Measurements from ENCODE around the gene SLC6A9. TPM values are rescaled to one million over a fixed set of nuclear protein-coding genes. Genes with fewer than 3 reads are reported as not detected.

The SLC6A9 gene
- total and polyA plus RNA-seq, 2 donors, result 0.57 to 0.82 TPM

GRCh38 chr1:43971336-43971980 is 59.8 kb downstream of the SLC6A9 start:
- 97% methylated on average over 17 of the region's 17 CpGs for WGBS
- no peak for DNase-seq (ENCODE audit: low read depth in 6 of 9, low spot score in 9 of 9)
- Histone ChIP-seq H3K36me3 (ENCODE audit: control insufficient read depth in 2 of 2, insufficient read depth in 2 of 2, low read length in 1 of 2) (peaks cover 0 to 11% of the 10 kb centered on the region in 2 donors), H3K27ac (ENCODE audit: low read depth in 1 of 2, low read length in 1 of 2) (no peak overlapping the region), H3K27me3 (ENCODE audit: control insufficient read depth in 2 of 2, insufficient read depth in 1 of 2, low read length in 1 of 2) (no peaks in the 10 kb centered on the region), H3K9me3 (ENCODE audit: control insufficient read depth in 2 of 2, insufficient read depth in 1 of 2, low read length in 1 of 2) (no peaks in the 10 kb centered on the region), H3K4me1 (ENCODE audit: control insufficient read depth in 2 of 2, insufficient read depth in 2 of 2, low read length in 2 of 2) (peaks cover 19 to 35% of the 10 kb centered on the region in 2 donors), H3K4me3 (ENCODE audit: low read length in 2 of 2) (no peak overlapping the region)

- no peak overlapping the region for H3K4me3 ChIP-seq (ENCODE audit: low read length in 2 of 2)
- whole genome bisulfite sequencing, result 97% methylated on average over 9 of the region's 9 CpGs
- H3K36me3 ChIP-seq (ENCODE audit: control insufficient read depth in 2 of 2, insufficient read depth in 2 of 2, low read length in 1 of 2), result peaks cover 0 to 7% of the 10 kb centered on the region in 2 donors
- H3K9me3 ChIP-seq (ENCODE audit: control insufficient read depth in 2 of 2, insufficient read depth in 1 of 2, low read length in 1 of 2), result no peaks in the 10 kb centered on the region
- H3K27ac ChIP-seq (ENCODE audit: low read depth in 1 of 2, low read length in 1 of 2), result no peak overlapping the region
- no peaks in the 10 kb centered on the region for H3K27me3 ChIP-seq (ENCODE audit: control insufficient read depth in 2 of 2, insufficient read depth in 1 of 2, low read length in 1 of 2)
- peaks cover 14 to 29% of the 10 kb centered on the region in 2 donors for H3K4me1 ChIP-seq (ENCODE audit: control insufficient read depth in 2 of 2, insufficient read depth in 2 of 2, low read length in 2 of 2)
- no peak for DNase-seq (ENCODE audit: low read depth in 6 of 9, low spot score in 9 of 9)
Measured at GRCh38 chr1:43970911-43971310, 60.4 kb downstream of the SLC6A9 start.

DNA sequence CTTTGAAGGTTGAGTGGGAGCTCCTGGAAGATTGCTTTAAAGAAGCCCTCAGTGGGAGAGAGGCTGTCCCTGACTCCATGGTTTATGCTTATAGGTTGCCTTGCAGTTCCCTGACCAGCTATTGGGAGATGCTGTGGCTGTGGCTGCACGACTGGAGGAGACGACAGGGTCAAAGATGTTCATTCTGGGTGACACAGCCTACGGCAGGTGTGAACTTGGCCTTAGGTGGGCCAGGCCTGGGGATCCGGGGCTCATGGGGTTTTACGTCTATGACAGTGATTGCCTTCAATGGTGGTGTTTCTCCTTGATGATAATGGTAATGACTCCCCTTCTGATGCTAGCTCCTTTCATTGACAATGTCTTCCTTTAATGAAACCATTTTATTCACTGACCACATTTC is 60.8 kb downstream of the SLC6A9 start:
- Histone ChIP-seq H3K9me3 (ENCODE audit: control insufficient read depth in 2 of 2, insufficient read depth in 1 of 2, low read length in 1 of 2) (no peaks in the 10 kb centered on the region), H3K36me3 (ENCODE audit: control insufficient read depth in 2 of 2, insufficient read depth in 2 of 2, low read length in 1 of 2) (peaks cover 0 to 7% of the 10 kb centered on the region in 2 donors), H3K4me1 (ENCODE audit: control insufficient read depth in 2 of 2, insufficient read depth in 2 of 2, low read length in 2 of 2) (peaks cover 10 to 25% of the 10 kb centered on the region in 2 donors), H3K27ac (ENCODE audit: low read depth in 1 of 2, low read length in 1 of 2) (no peak overlapping the region), H3K4me3 (ENCODE audit: low read length in 2 of 2) (peak overlapping the region; percentile 61 to 86), H3K27me3 (ENCODE audit: control insufficient read depth in 2 of 2, insufficient read depth in 1 of 2, low read length in 1 of 2) (no peaks in the 10 kb centered on the region)
- DNase-seq (ENCODE audit: low read depth in 6 of 9, low spot score in 9 of 9), result no peak
- 72% methylated on average over 5 of the region's 5 CpGs for WGBS

GRCh38 chr1:43969746-43970466 is 61.4 kb downstream of the SLC6A9 start, which contains the start of gene DPH2:
TSS of gene DPH2 (plus strand) at chr1:43970010. CDS start at chr1:43970176, 166 bp downstream.
- Histone ChIP-seq H3K9me3 (ENCODE audit: control insufficient read depth in 2 of 2, insufficient read depth in 1 of 2, low read length in 1 of 2) (no peaks in the 10 kb centered on the region), H3K27me3 (ENCODE audit: control insufficient read depth in 2 of 2, insufficient read depth in 1 of 2, low read length in 1 of 2) (no peaks in the 10 kb centered on the region), H3K4me3 (ENCODE audit: low read length in 2 of 2) (peak within 1 kb of the TSS; percentile 61 to 86), H3K4me1 (ENCODE audit: control insufficient read depth in 2 of 2, insufficient read depth in 2 of 2, low read length in 2 of 2) (peaks cover 10 to 22% of the 10 kb centered on the region in 2 donors), H3K27ac (ENCODE audit: low read depth in 1 of 2, low read length in 1 of 2) (no peak within 1 kb of the TSS), H3K36me3 (ENCODE audit: control insufficient read depth in 2 of 2, insufficient read depth in 2 of 2, low read length in 1 of 2) (peaks cover 0 to 7% of the 10 kb centered on the region in 2 donors)
- peak; percentile 85 to 97 (median 91) for DNase-seq (ENCODE audit: low read depth in 6 of 9, low spot score in 9 of 9)
- WGBS, result 1% methylated on average over 47 of the region's 47 CpGs

GRCh38 chr1:43969416-43969745 is 61.9 kb downstream of the SLC6A9 start:
- Histone ChIP-seq H3K4me3 (ENCODE audit: low read length in 2 of 2) (peak overlapping the region in 1 of 2 donors; percentile 61), H3K27me3 (ENCODE audit: control insufficient read depth in 2 of 2, insufficient read depth in 1 of 2, low read length in 1 of 2) (no peaks in the 10 kb centered on the region), H3K4me1 (ENCODE audit: control insufficient read depth in 2 of 2, insufficient read depth in 2 of 2, low read length in 2 of 2) (peaks cover 10 to 21% of the 10 kb centered on the region in 2 donors), H3K9me3 (ENCODE audit: control insufficient read depth in 2 of 2, insufficient read depth in 1 of 2, low read length in 1 of 2) (no peaks in the 10 kb centered on the region), H3K36me3 (ENCODE audit: control insufficient read depth in 2 of 2, insufficient read depth in 2 of 2, low read length in 1 of 2) (peaks cover 0 to 9% of the 10 kb centered on the region in 2 donors), H3K27ac (ENCODE audit: low read depth in 1 of 2, low read length in 1 of 2) (no peak overlapping the region)
- DNase-seq (ENCODE audit: low read depth in 6 of 9, low spot score in 9 of 9), result no peak
- WGBS, result 66% methylated on average over 7 of the region's 7 CpGs

GRCh38 chr1:43968348-43968948 is 62.8 kb downstream of the SLC6A9 start:
- no peak overlapping the region for H3K27ac ChIP-seq (ENCODE audit: low read depth in 1 of 2, low read length in 1 of 2)
- no peaks in the 10 kb centered on the region for H3K27me3 ChIP-seq (ENCODE audit: control insufficient read depth in 2 of 2, insufficient read depth in 1 of 2, low read length in 1 of 2)
- no peak overlapping the region for H3K4me3 ChIP-seq (ENCODE audit: low read length in 2 of 2)
- WGBS, result 99% methylated on average over 6 of the region's 6 CpGs
- DNase-seq (ENCODE audit: low read depth in 6 of 9, low spot score in 9 of 9), result peak in 3 of 9 donors; percentile 44 to 59 (median 47)
- peaks cover 7 to 14% of the 10 kb centered on the region in 2 donors for H3K4me1 ChIP-seq (ENCODE audit: control insufficient read depth in 2 of 2, insufficient read depth in 2 of 2, low read length in 2 of 2)
- no peaks in the 10 kb centered on the region for H3K9me3 ChIP-seq (ENCODE audit: control insufficient read depth in 2 of 2, insufficient read depth in 1 of 2, low read length in 1 of 2)
- peaks cover 0 to 9% of the 10 kb centered on the region in 2 donors for H3K36me3 ChIP-seq (ENCODE audit: control insufficient read depth in 2 of 2, insufficient read depth in 2 of 2, low read length in 1 of 2)

DNA sequence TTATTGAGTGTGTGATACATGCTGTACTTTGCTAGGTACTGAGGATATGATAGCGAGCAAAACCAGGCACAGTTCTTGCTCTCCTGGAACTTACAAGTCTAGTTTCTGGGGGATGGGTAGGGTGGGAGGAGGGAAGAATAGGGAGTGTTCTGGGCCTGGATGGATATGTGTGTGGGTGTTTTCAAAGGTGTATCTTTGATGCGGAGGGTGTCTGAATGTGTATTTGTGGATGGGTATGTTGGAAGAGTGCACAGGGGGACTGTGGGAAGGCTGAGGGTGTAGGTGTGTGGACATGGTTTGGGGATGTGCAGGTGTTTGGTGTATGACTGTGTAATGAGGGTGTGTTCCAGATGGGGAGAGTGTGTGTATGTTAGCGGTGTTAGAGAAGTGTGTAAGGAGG is 65.9 kb downstream of the SLC6A9 start:
- 90% methylated on average over 3 of the region's 3 CpGs for WGBS
- Histone ChIP-seq H3K36me3 (ENCODE audit: control insufficient read depth in 2 of 2, insufficient read depth in 2 of 2, low read length in 1 of 2) (peaks cover 4 to 15% of the 10 kb centered on the region in 2 donors), H3K4me3 (ENCODE audit: low read length in 2 of 2) (no peak overlapping the region), H3K4me1 (ENCODE audit: control insufficient read depth in 2 of 2, insufficient read depth in 2 of 2, low read length in 2 of 2) (peaks cover 4 to 7% of the 10 kb centered on the region in 2 donors), H3K9me3 (ENCODE audit: control insufficient read depth in 2 of 2, insufficient read depth in 1 of 2, low read length in 1 of 2) (no peaks in the 10 kb centered on the region), H3K27me3 (ENCODE audit: control insufficient read depth in 2 of 2, insufficient read depth in 1 of 2, low read length in 1 of 2) (no peaks in the 10 kb centered on the region), H3K27ac (ENCODE audit: low read depth in 1 of 2, low read length in 1 of 2) (no peak overlapping the region)
- DNase-seq (ENCODE audit: low read depth in 6 of 9, low spot score in 9 of 9), result no peak

DNA sequence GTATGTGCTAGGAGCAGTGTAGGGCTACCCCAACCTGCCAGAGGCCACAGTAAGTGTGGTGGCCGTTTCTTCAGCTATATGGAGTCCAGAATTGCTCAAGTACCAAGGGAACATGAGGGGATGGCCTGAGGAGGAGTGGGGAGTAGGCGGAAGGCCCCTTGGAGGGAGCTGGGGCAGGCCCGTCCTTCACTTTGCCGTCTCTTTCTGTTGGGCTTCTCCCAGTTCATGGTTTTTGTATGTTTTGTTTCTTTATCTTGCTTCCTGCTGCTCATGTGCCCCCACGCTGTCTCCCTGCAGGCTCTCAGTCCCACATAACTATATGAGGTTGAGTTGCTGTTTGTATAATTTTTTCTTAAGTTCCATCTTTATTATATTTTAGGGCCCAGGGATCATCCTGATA is 67.4 kb downstream of the SLC6A9 start:
- H3K36me3 ChIP-seq (ENCODE audit: control insufficient read depth in 2 of 2, insufficient read depth in 2 of 2, low read length in 1 of 2), result peaks cover 10 to 16% of the 10 kb centered on the region in 2 donors
- no peaks in the 10 kb centered on the region for H3K27me3 ChIP-seq (ENCODE audit: control insufficient read depth in 2 of 2, insufficient read depth in 1 of 2, low read length in 1 of 2)
- WGBS, result 98% methylated on average over 5 of the region's 5 CpGs
- H3K27ac ChIP-seq (ENCODE audit: low read depth in 1 of 2, low read length in 1 of 2), result no peak overlapping the region
- no peaks in the 10 kb centered on the region for H3K9me3 ChIP-seq (ENCODE audit: control insufficient read depth in 2 of 2, insufficient read depth in 1 of 2, low read length in 1 of 2)
- DNase-seq (ENCODE audit: low read depth in 6 of 9, low spot score in 9 of 9), result no peak
- no peak overlapping the region for H3K4me3 ChIP-seq (ENCODE audit: low read length in 2 of 2)
- no peaks in the 10 kb centered on the region for H3K4me1 ChIP-seq (ENCODE audit: control insufficient read depth in 2 of 2, insufficient read depth in 2 of 2, low read length in 2 of 2)

GRCh38 chr1:43963006-43963405 is 68.3 kb downstream of the SLC6A9 start:
- H3K27me3 ChIP-seq (ENCODE audit: control insufficient read depth in 2 of 2, insufficient read depth in 1 of 2, low read length in 1 of 2), result no peaks in the 10 kb centered on the region
- no peak overlapping the region for H3K4me3 ChIP-seq (ENCODE audit: low read length in 2 of 2)
- no peaks in the 10 kb centered on the region for H3K9me3 ChIP-seq (ENCODE audit: control insufficient read depth in 2 of 2, insufficient read depth in 1 of 2, low read length in 1 of 2)
- H3K36me3 ChIP-seq (ENCODE audit: control insufficient read depth in 2 of 2, insufficient read depth in 2 of 2, low read length in 1 of 2), result peaks cover 16 to 23% of the 10 kb centered on the region in 2 donors
- no peak for DNase-seq (ENCODE audit: low read depth in 6 of 9, low spot score in 9 of 9)
- no peaks in the 10 kb centered on the region for H3K4me1 ChIP-seq (ENCODE audit: control insufficient read depth in 2 of 2, insufficient read depth in 2 of 2, low read length in 2 of 2)
- 86% methylated on average over 3 of the region's 3 CpGs for WGBS
- H3K27ac ChIP-seq (ENCODE audit: low read depth in 1 of 2, low read length in 1 of 2), result no peak overlapping the region
